PC-9 (cell line): ENCODE results near the gene TRIM69. TPM values are rescaled to one million over a fixed set of nuclear protein-coding genes. Genes with fewer than 3 reads are reported as not detected.

ENCODE experiments used
- BruUV-seq: library from RNA; stranded (reverse); fragments of 400-500 nt; replicated peaks from 2 replicates; lab custom pipeline; 2021; lab: Mats Ljungman, UMichigan
- CTCF ChIA-PET: fragments of 300-600 bp; sonication (Branson Sonifier 250); formaldehyde crosslinking; loops from one replicate; lab custom pipeline; 2022; ENCODE audit warnings: antibody characterized with exemption; lab: Charles Lee
- POLR2A ChIA-PET: fragments of 300-600 bp; sonication (Branson Sonifier 250); formaldehyde crosslinking; loops from one replicate; lab custom pipeline; 2022; ENCODE audit warnings: antibody characterized with exemption; ENCODE audit not compliant: unreplicated experiment; lab: Charles Lee
- DNase-seq, 2 experiments: peaks; one replicate each; pipeline versions ENCODE4 v3.0.0 to v3.0.0-alpha.2; 2015 to 2022; ENCODE audit warnings: mixed read lengths in 1 of 2
- H2AFZ ChIP-seq: fragments of 200-600 bp; sonication (generic); 2 replicates; pipeline ENCODE4 v1.8.1; 2017; ENCODE audit warnings: antibody characterized with exemption
- H3F3A ChIP-seq: fragments of 200-600 bp; sonication (generic); 2 replicates; pipeline ENCODE4 v1.8.1; 2017; ENCODE audit warnings: antibody characterized with exemption, mild to moderate bottlenecking, low read depth; ENCODE audit not compliant: insufficient read depth
- H3K27ac ChIP-seq: fragments of 200-600 bp; sonication (generic); 2 replicates; pipeline ENCODE4 v1.6.1; 2016; ENCODE audit warnings: mixed run types
- H3K27me3 ChIP-seq: fragments of 200-600 bp; sonication (generic); 2 replicates; pipeline ENCODE4 v1.6.1; 2016; ENCODE audit warnings: low read depth, mixed run types; ENCODE audit not compliant: insufficient read depth
- H3K36me3 ChIP-seq: fragments of 200-600 bp; sonication (generic); 2 replicates; pipeline ENCODE4 v1.6.1; 2016; ENCODE audit warnings: low read depth, mixed run types
- H3K4me1 ChIP-seq: fragments of 200-600 bp; sonication (generic); replicated peaks from 2 replicates; pipeline ENCODE4 v1.6.1; 2016; ENCODE audit warnings: mixed run types; ENCODE audit not compliant: insufficient read depth
- H3K4me2 ChIP-seq: fragments of 200-600 bp; sonication (generic); 2 replicates; pipeline ENCODE4 v1.6.1; 2017; ENCODE audit warnings: mixed run types
- H3K4me3 ChIP-seq: fragments of 200-600 bp; sonication (generic); 2 replicates; pipeline ENCODE4 v1.6.1; 2016; ENCODE audit warnings: mixed run types
- H3K79me2 ChIP-seq: fragments of 200-600 bp; sonication (generic); 2 replicates; pipeline ENCODE4 v1.6.1; 2017; ENCODE audit warnings: low read depth, mixed run types
- H3K9me2 ChIP-seq: fragments of 200-600 bp; sonication (generic); 2 replicates; pipeline ENCODE4 v1.8.1; 2017; ENCODE audit warnings: mild to moderate bottlenecking; ENCODE audit not compliant: insufficient read depth
- H3K9me3 ChIP-seq: fragments of 200-600 bp; sonication (generic); 2 replicates; pipeline ENCODE4 v1.8.1; 2016; ENCODE audit warnings: low read depth; ENCODE audit not compliant: insufficient read depth
- H4K20me1 ChIP-seq: fragments of 200-600 bp; sonication (generic); 2 replicates; pipeline ENCODE4 v1.8.1; 2017; ENCODE audit not compliant: insufficient read depth
- EZH2 ChIP-seq: fragments of 200-600 bp; sonication (generic); IDR thresholded peaks from 2 replicates; pipeline ENCODE4 v1.8.0; 2017; ENCODE audit warnings: antibody characterized with exemption, low read depth
- intact Hi-C: fragments of 100-400 bp; cut with micrococcal nuclease; formaldehyde crosslinking; loops from one replicate; pipeline ENCODE4 v1.10.0; 2022; ENCODE audit not compliant: unreplicated experiment
- total RNA-seq: library from RNA; stranded (reverse); gene quantifications from 2 replicates; pipeline ENCODE4 v1.2.3, GENCODE V29; 2021
- TF ChIP-seq, protein P1 (sequence below): fragments of 200-600 bp; sonication (generic); conservative IDR thresholded peaks from 2 replicates; pipeline ENCODE4 v1.6.1; 2017; ENCODE audit warnings: mixed run types, antibody characterized with exemption, mild to moderate bottlenecking, moderate library complexity

The TRIM69 gene
- total RNA-seq, 1 experiment from 2014 or later = 17.4 TPM

DNA sequence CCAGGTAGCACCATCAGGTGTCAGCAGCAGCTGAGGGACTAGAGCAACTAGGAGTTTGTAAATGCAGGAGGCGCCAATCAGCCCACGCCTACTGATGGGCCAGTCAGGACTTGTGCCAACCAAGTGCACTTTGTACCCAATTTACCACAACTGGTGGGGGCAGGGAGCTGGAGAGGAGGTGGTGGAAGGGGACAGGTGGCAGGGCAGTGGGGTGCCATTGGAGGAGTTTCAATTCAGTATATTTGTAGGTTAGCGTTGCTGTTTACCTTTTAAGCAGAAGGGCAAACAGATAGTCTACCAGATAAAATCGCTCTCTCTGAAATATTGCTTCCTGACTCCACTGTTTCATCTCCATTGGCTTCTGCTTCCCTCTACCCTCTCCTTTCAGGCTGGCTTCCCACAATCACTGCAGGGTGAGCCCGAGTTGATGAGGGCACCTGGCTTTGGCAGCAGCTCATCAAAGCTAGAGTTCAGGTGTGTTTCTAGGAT lies 75.7 kb downstream of the TRIM69 start:
- POLR2A ChIA-PET = no interaction called here
- H4K20me1 ChIP-seq = no peaks in the 10 kb centered on the region
- no peaks in the 10 kb centered on the region for H3K4me1 ChIP-seq
- TF ChIP-seq, protein P1, sequence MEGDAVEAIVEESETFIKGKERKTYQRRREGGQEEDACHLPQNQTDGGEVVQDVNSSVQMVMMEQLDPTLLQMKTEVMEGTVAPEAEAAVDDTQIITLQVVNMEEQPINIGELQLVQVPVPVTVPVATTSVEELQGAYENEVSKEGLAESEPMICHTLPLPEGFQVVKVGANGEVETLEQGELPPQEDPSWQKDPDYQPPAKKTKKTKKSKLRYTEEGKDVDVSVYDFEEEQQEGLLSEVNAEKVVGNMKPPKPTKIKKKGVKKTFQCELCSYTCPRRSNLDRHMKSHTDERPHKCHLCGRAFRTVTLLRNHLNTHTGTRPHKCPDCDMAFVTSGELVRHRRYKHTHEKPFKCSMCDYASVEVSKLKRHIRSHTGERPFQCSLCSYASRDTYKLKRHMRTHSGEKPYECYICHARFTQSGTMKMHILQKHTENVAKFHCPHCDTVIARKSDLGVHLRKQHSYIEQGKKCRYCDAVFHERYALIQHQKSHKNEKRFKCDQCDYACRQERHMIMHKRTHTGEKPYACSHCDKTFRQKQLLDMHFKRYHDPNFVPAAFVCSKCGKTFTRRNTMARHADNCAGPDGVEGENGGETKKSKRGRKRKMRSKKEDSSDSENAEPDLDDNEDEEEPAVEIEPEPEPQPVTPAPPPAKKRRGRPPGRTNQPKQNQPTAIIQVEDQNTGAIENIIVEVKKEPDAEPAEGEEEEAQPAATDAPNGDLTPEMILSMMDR = no peak
- no peak overlapping the region for H3K4me2 ChIP-seq
- no peaks in the 10 kb centered on the region for H3K27me3 ChIP-seq
- intact Hi-C loops = no loop called here
- no peak overlapping the region for H3K4me3 ChIP-seq
- H3K27ac ChIP-seq = no peak overlapping the region
- BruUV-seq = no TSS peak
- no peak for DNase-seq
- no peaks in the 10 kb centered on the region for H3F3A ChIP-seq
- H2AFZ ChIP-seq = no peak overlapping the region
- no peaks in the 10 kb centered on the region for H3K9me3 ChIP-seq
- H3K36me3 ChIP-seq = no peaks in the 10 kb centered on the region
- CTCF ChIA-PET = no interaction called here
- no peaks in the 10 kb centered on the region for H3K9me2 ChIP-seq
- H3K79me2 ChIP-seq = no peaks in the 10 kb centered on the region

DNA sequence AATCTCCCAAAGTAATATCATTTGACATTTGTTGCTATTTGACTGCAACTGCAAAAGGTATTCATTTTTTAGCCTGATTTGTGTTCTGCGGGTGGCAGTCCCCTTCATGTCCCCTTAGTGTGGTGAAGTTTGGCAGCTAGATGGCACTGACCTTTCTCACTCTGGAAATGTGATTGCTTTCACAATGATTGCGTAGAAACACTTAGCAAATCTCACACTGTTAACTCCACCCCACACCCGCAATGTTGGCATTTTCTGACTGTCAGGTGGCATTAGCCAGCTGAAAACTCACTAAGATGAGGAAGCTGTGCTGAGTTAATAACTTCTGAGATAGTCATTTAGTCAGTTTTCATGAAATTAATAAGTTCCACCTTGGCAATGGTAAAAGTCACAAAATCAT lies 76.9 kb downstream of the TRIM69 start:
- Histone ChIP-seq H3K27me3 (no peaks in the 10 kb centered on the region), H2AFZ (no peak overlapping the region), H3K79me2 (no peaks in the 10 kb centered on the region), H3K9me2 (no peaks in the 10 kb centered on the region), H3K9me3 (no peaks in the 10 kb centered on the region), H3K27ac (no peak overlapping the region), H3K4me1 (no peaks in the 10 kb centered on the region), H3K36me3 (no peaks in the 10 kb centered on the region), H3F3A (no peaks in the 10 kb centered on the region), H3K4me2 (no peak overlapping the region), H3K4me3 (no peak overlapping the region), H4K20me1 (no peaks in the 10 kb centered on the region)
- no TSS peak for BruUV-seq
- no peak for DNase-seq
- CTCF ChIA-PET = no interaction called here
- intact Hi-C loops = no loop called here
- no peak for TF ChIP-seq EZH2
- TF ChIP-seq, protein P1 = no peak
- POLR2A ChIA-PET = no interaction called here

Other genes with a start within 250 kb of the TRIM69 start
- 75.8 and 117 TPM in 2 replicates for gene EIF3J, start 199.4 kb upstream of the TRIM69 start, total RNA-seq
- 63.2 and 64.2 TPM in 2 replicates for gene SPG11, start 72.9 kb upstream of the TRIM69 start, total RNA-seq
- gene PATL2, start 25.2 kb upstream of the TRIM69 start, total RNA-seq = 0.61 and 2.0 TPM in 2 replicates
- gene B2M, start 25.0 kb upstream of the TRIM69 start, total RNA-seq = 606 and 685 TPM in 2 replicates
- not detected in 2 replicates for gene TERB2, start 220.2 kb downstream of the TRIM69 start, total RNA-seq